Measurements from ENCODE around the gene FOCAD. TPM values are rescaled to one million over a fixed set of nuclear protein-coding genes. Genes with fewer than 3 reads are reported as not detected.

Gene FOCAD
- total RNA-seq, 1 experiment from 2014 or later: 40.7 TPM

- no peak overlapping the region for H3K4me3 ChIP-seq (replicated peaks in 1 of 2; ENCODE audit: low read depth in 1 of 2, low read length in 2 of 2)
- H3K27ac ChIP-seq (ENCODE audit: low read depth, low read length): no peak overlapping the region
- H3K27me3 ChIP-seq (ENCODE audit: insufficient read depth, low read length): no peaks in the 10 kb centered on the region
- H3K36me3 ChIP-seq (ENCODE audit: control insufficient read depth in 1 of 2, insufficient read depth in 2 of 2, low read length in 2 of 2): no peaks in the 10 kb centered on the region
- RAD21 ChIA-PET (ENCODE audit: low non-redundant PET in 1 of 2, low total read pairs in 2 of 2, uncharacterized antibody in 2 of 2, unreplicated experiment in 2 of 2): no interaction called here
- H3K9me3 ChIP-seq (ENCODE audit: control insufficient read depth in 1 of 2, insufficient read depth in 1 of 2, low read depth in 1 of 2, low read length in 2 of 2): no peaks in the 10 kb centered on the region
- CTCF ChIA-PET: no interaction called here
- H3K9ac ChIP-seq (ENCODE audit: low read length): no peak overlapping the region
- H3K4me1 ChIP-seq (ENCODE audit: control insufficient read depth in 1 of 2, insufficient read depth in 2 of 2, low read length in 2 of 2): no peaks in the 10 kb centered on the region
- DNase-seq (ENCODE audit: low read depth, low spot score) (no peak), ATAC-seq (no peak)
- no peaks in the 10 kb centered on the region for H4K20me1 ChIP-seq (ENCODE audit: insufficient read depth)
- POLR2A ChIA-PET: interaction anchor here (0.8 kb wide), 1 partner anchor 105 kb away, joined by 3 read pairs; the partner anchor contains the start of gene FOCAD
- no peaks in the 10 kb centered on the region for H3K9me2 ChIP-seq (ENCODE audit: insufficient read depth)
- intact Hi-C loops (cut with micrococcal nuclease): no loop called here
- BruUV-seq (replicated peaks): no TSS peak
- H3K79me2 ChIP-seq (ENCODE audit: insufficient read depth, low read length): no peaks in the 10 kb centered on the region
- H2AFZ ChIP-seq (ENCODE audit: low read depth, low read length, poor library complexity, severe bottlenecking): no peak overlapping the region
- no peak for TF ChIP-seq YY1 (IDR thresholded peaks at IDR 0.05; ENCODE audit: extremely low read depth, insufficient replicate concordance, low read depth, low read length)
- TF ChIP-seq EGR1 (IDR thresholded peaks at IDR 0.05; ENCODE audit: low read depth): no peak
- TF ChIP-seq, protein P1, sequence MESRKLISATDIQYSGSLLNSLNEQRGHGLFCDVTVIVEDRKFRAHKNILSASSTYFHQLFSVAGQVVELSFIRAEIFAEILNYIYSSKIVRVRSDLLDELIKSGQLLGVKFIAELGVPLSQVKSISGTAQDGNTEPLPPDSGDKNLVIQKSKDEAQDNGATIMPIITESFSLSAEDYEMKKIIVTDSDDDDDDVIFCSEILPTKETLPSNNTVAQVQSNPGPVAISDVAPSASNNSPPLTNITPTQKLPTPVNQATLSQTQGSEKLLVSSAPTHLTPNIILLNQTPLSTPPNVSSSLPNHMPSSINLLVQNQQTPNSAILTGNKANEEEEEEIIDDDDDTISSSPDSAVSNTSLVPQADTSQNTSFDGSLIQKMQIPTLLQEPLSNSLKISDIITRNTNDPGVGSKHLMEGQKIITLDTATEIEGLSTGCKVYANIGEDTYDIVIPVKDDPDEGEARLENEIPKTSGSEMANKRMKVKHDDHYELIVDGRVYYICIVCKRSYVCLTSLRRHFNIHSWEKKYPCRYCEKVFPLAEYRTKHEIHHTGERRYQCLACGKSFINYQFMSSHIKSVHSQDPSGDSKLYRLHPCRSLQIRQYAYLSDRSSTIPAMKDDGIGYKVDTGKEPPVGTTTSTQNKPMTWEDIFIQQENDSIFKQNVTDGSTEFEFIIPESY (IDR thresholded peaks at IDR 0.05; ENCODE audit: extremely low read depth, insufficient replicate concordance, low read length): no peak
- no peak for TF ChIP-seq ELF1 (IDR thresholded peaks at IDR 0.05; ENCODE audit: borderline replicate concordance, low read depth)
- TF ChIP-seq ZFX (IDR thresholded peaks at IDR 0.05): no peak
- TF ChIP-seq POLR2AphosphoS5 (IDR thresholded peaks at IDR 0.05; ENCODE audit: low read depth, low read length): no peak
- TF ChIP-seq SIN3A (IDR thresholded peaks at IDR 0.05; ENCODE audit: low read depth): no peak
- TF ChIP-seq CEBPB (IDR thresholded peaks at IDR 0.05; ENCODE audit: low read depth): no peak
- TF ChIP-seq, protein P2, sequence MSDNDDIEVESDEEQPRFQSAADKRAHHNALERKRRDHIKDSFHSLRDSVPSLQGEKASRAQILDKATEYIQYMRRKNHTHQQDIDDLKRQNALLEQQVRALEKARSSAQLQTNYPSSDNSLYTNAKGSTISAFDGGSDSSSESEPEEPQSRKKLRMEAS (IDR thresholded peaks at IDR 0.05): no peak
- TF ChIP-seq SP1 (IDR thresholded peaks at IDR 0.05; ENCODE audit: low read depth): no peak
- TF ChIP-seq EZH2phosphoT487 (IDR thresholded peaks at IDR 0.05; ENCODE audit: borderline replicate concordance): no peak
- TF ChIP-seq FOSL1 (IDR thresholded peaks at IDR 0.05; ENCODE audit: low read depth): no peak
- TF ChIP-seq CBX3 (IDR thresholded peaks at IDR 0.05; ENCODE audit: low read depth): no peak
- TF ChIP-seq RAD21 (IDR thresholded peaks at IDR 0.05; ENCODE audit: low read depth): no peak
- no peak overlapping the region for H3K4me2 ChIP-seq (ENCODE audit: low read length)
Measured at GRCh38 chr9:20788526-20789451, 104.7 kb downstream of the FOCAD start.

All from HCT116 (cell line).